ENCODE measurements around the gene FAM13C.

GRCh38 chr10:59383436-59383835 lies 21.1 kb upstream of the FAM13C start:
- TF ChIP-seq CTCF (IDR thresholded peaks at IDR 0.05) (no peak), POLR2A (IDR thresholded peaks at IDR 0.05) (no peak)
